Ammon's horn (tissue), 1 donor: ENCODE data around the gene FXYD6.
A peak's percentile ranks its signal among the peaks of the same experiment; 100 is the strongest.
"Not testable (repeated sequence)": the region's sequence is repeated elsewhere in the genome, so short reads cannot be mapped to it uniquely, and the experiment has no call there.

Experiments used
- DNase-seq: peaks from one replicate; pipeline ENCODE4 v3.0.0-alpha.2; 2016; ENCODE audit warnings: low spot score

FXYD6 gene

GRCh38 chr11:117876341-117877119 is at the start of gene FXYD6:
FXYD6 (minus strand) TSS chr11:117876658; CDS start chr11:117842776, 33,882 bp downstream.
- DNase-seq: peak; percentile 48

GRCh38 chr11:117926166-117926565 is 49.7 kb upstream of the FXYD6 start:
- DNase-seq: not testable (repeated sequence)

- no peak for DNase-seq
Observed at GRCh38 chr11:117925198-117925925, 48.9 kb upstream of the FXYD6 start.

- DNase-seq: no peak
Observed at GRCh38 chr11:117924631-117925170, 48.2 kb upstream of the FXYD6 start.

- DNase-seq: no peak
Observed at GRCh38 chr11:117923773-117924172, 47.3 kb upstream of the FXYD6 start.

- DNase-seq: no peak
Observed at GRCh38 chr11:117923275-117923674, 46.8 kb upstream of the FXYD6 start.

- DNase-seq: no peak
Observed at GRCh38 chr11:117921893-117922292, 45.4 kb upstream of the FXYD6 start.

- DNase-seq: no peak
Observed at GRCh38 chr11:117921456-117921855, 45.0 kb upstream of the FXYD6 start.

GRCh38 chr11:117919781-117920221 is 43.3 kb upstream of the FXYD6 start:
- no peak for DNase-seq

GRCh38 chr11:117919341-117919740 is 42.9 kb upstream of the FXYD6 start:
- DNase-seq: no peak

- no peak for DNase-seq
Observed at GRCh38 chr11:117918366-117919255, 42.2 kb upstream of the FXYD6 start.

GRCh38 chr11:117917591-117918151 is 41.2 kb upstream of the FXYD6 start:
- no peak for DNase-seq

- DNase-seq: no peak
Observed at GRCh38 chr11:117916956-117917355, 40.5 kb upstream of the FXYD6 start.

GRCh38 chr11:117915672-117916235 is 39.3 kb upstream of the FXYD6 start:
- no peak for DNase-seq

- no peak for DNase-seq
Observed at GRCh38 chr11:117914991-117915618, 38.6 kb upstream of the FXYD6 start.

GRCh38 chr11:117914398-117914761 is 37.9 kb upstream of the FXYD6 start:
- DNase-seq: no peak

- no peak for DNase-seq
Observed at GRCh38 chr11:117913736-117914397, 37.4 kb upstream of the FXYD6 start.

GRCh38 chr11:117912497-117912896 is 36.0 kb upstream of the FXYD6 start:
- DNase-seq: no peak

- no peak for DNase-seq
Observed at GRCh38 chr11:117911694-117912093, 35.2 kb upstream of the FXYD6 start.

- no peak for DNase-seq
Observed at GRCh38 chr11:117910941-117911655, 34.6 kb upstream of the FXYD6 start.
